Measurements from ENCODE around the gene KLHL3. TPM values are rescaled to one million over a fixed set of nuclear protein-coding genes. Genes with fewer than 3 reads are reported as not detected.

The KLHL3 gene
- total and polyA plus RNA-seq, 4 donors = 0.91 to 8.8 (median 3.7) TPM

- TF ChIP-seq CTCF (IDR thresholded peaks at IDR 0.05; ENCODE audit: low read depth, low read length, missing input control) = peak; percentile 69
Observed at GRCh38 chr5:137743031-137743640, 7.2 kb upstream of the KLHL3 start (continued).

GRCh38 chr5:137741718-137742117 lies 5.8 kb upstream of the KLHL3 start:
- 66% methylated on average over 8 of the region's 8 CpGs for WGBS
- Histone ChIP-seq H3K4me3 (ENCODE audit: low read depth in 1 of 3, low read length in 3 of 3) (no peak overlapping the region), H3K9ac (ENCODE audit: low read depth in 1 of 2, low read length in 2 of 2) (no peak overlapping the region), H3K36me3 (ENCODE audit: control insufficient read depth in 4 of 4, insufficient read depth in 3 of 4, low read depth in 1 of 4, low read length in 3 of 4) (no peaks in the 10 kb centered on the region), H3K27me3 (ENCODE audit: control insufficient read depth in 4 of 4, insufficient read depth in 4 of 4, low read length in 3 of 4) (no peaks in the 10 kb centered on the region), H3K4me1 (ENCODE audit: control insufficient read depth in 4 of 4, insufficient read depth in 4 of 4, low read length in 3 of 4) (peaks cover 0 to 5% (median 1%) of the 10 kb centered on the region in 4 donors), H3K27ac (ENCODE audit: low read depth in 1 of 2, low read length in 2 of 2) (no peak overlapping the region), H3K9me3 (ENCODE audit: control insufficient read depth in 4 of 4, low read length in 3 of 4) (no peaks in the 10 kb centered on the region)
- TF ChIP-seq CTCF (IDR thresholded peaks at IDR 0.05; ENCODE audit: low read depth, low read length, missing input control) = no peak
- no peak for TF ChIP-seq RAD21 (IDR thresholded peaks at IDR 0.05)
- TF ChIP-seq NR2F2 (IDR thresholded peaks at IDR 0.05) = no peak
- no peak for TF ChIP-seq ZBTB33 (IDR thresholded peaks at IDR 0.05)
- TF ChIP-seq GABPA (IDR thresholded peaks at IDR 0.05 in 1 of 2, conservative IDR thresholded peaks at IDR 0.05 in 1 of 2) = no peak
- no peak for TF ChIP-seq FOXA2 (IDR thresholded peaks at IDR 0.05)
- TF ChIP-seq HNF4G (IDR thresholded peaks at IDR 0.05) = no peak
- TF ChIP-seq MAX (IDR thresholded peaks at IDR 0.05) = no peak
- no peak for TF ChIP-seq EGR1 (IDR thresholded peaks at IDR 0.05; ENCODE audit: low read depth in 2 of 2)
- TF ChIP-seq, protein P1, sequence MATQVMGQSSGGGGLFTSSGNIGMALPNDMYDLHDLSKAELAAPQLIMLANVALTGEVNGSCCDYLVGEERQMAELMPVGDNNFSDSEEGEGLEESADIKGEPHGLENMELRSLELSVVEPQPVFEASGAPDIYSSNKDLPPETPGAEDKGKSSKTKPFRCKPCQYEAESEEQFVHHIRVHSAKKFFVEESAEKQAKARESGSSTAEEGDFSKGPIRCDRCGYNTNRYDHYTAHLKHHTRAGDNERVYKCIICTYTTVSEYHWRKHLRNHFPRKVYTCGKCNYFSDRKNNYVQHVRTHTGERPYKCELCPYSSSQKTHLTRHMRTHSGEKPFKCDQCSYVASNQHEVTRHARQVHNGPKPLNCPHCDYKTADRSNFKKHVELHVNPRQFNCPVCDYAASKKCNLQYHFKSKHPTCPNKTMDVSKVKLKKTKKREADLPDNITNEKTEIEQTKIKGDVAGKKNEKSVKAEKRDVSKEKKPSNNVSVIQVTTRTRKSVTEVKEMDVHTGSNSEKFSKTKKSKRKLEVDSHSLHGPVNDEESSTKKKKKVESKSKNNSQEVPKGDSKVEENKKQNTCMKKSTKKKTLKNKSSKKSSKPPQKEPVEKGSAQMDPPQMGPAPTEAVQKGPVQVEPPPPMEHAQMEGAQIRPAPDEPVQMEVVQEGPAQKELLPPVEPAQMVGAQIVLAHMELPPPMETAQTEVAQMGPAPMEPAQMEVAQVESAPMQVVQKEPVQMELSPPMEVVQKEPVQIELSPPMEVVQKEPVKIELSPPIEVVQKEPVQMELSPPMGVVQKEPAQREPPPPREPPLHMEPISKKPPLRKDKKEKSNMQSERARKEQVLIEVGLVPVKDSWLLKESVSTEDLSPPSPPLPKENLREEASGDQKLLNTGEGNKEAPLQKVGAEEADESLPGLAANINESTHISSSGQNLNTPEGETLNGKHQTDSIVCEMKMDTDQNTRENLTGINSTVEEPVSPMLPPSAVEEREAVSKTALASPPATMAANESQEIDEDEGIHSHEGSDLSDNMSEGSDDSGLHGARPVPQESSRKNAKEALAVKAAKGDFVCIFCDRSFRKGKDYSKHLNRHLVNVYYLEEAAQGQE (IDR thresholded peaks at IDR 0.05) = no peak
- no peak for TF ChIP-seq ATF3 (IDR thresholded peaks at IDR 0.05)
- TF ChIP-seq TAF1 (conservative IDR thresholded peaks at IDR 0.05) = no peak
- TF ChIP-seq JUND (IDR thresholded peaks at IDR 0.05) = no peak
- no peak for TF ChIP-seq SP1 (IDR thresholded peaks at IDR 0.05)
- no peak for TF ChIP-seq YY1 (IDR thresholded peaks at IDR 0.05)
- TF ChIP-seq FOXA1 (IDR thresholded peaks at IDR 0.05) = no peak
- DNase-seq (ENCODE audit: low spot score) = no peak

All from liver (tissue), 9 donors.